GM18873 (cell line): ENCODE measurements around the gene CAPN11.

Experiments
- ATAC-seq: cut with Tn5 transposase; IDR thresholded peaks from one replicate; pipeline ENCODE4 v1.9.1; 2021; ENCODE audit warnings: mild to moderate bottlenecking, moderate library complexity, moderate number of reproducible peaks; ENCODE audit not compliant: unreplicated experiment, low FRiP score

CAPN11 gene

GRCh38 chr6:44202332-44202971, 43.8 kb downstream of the CAPN11 start:
- no peak for ATAC-seq

- ATAC-seq: no peak
Measured at GRCh38 chr6:44202972-44203750, 44.5 kb downstream of the CAPN11 start.

- ATAC-seq: no peak
Measured at GRCh38 chr6:44203955-44204354, 45.3 kb downstream of the CAPN11 start.

GRCh38 chr6:44207966-44208365, 49.3 kb downstream of the CAPN11 start:
- no peak for ATAC-seq

- no peak for ATAC-seq
Measured at GRCh38 chr6:44211284-44211683, 52.7 kb downstream of the CAPN11 start.

GRCh38 chr6:44214307-44214706, 55.7 kb downstream of the CAPN11 start:
- no peak for ATAC-seq

GRCh38 chr6:44216677-44217331, 58.2 kb downstream of the CAPN11 start, which contains the start of gene MYMX:
Gene MYMX (plus strand): TSS chr6:44216926. CDS start chr6:44217472, 546 bp downstream.
- ATAC-seq: no peak

GRCh38 chr6:44217332-44218143, 58.9 kb downstream of the CAPN11 start:
- ATAC-seq: no peak

GRCh38 chr6:44219053-44219814, 60.6 kb downstream of the CAPN11 start:
- ATAC-seq: peak; percentile 38

- no peak for ATAC-seq
Measured at GRCh38 chr6:44219815-44220784, 61.5 kb downstream of the CAPN11 start.

- ATAC-seq: no peak
Measured at GRCh38 chr6:44220913-44221290, 62.3 kb downstream of the CAPN11 start.

GRCh38 chr6:44221291-44221960, 62.8 kb downstream of the CAPN11 start:
- ATAC-seq: peak; percentile 42

GRCh38 chr6:44221961-44222335, 63.3 kb downstream of the CAPN11 start:
- no peak for ATAC-seq

GRCh38 chr6:44222486-44223318, 64.1 kb downstream of the CAPN11 start:
- no peak for ATAC-seq

GRCh38 chr6:44223319-44224028, 64.9 kb downstream of the CAPN11 start, which contains the start of gene SLC29A1:
Gene SLC29A1 (plus strand): TSS chr6:44223595. CDS start chr6:44227314, 3,719 bp downstream.
- no peak for ATAC-seq
